NCI-H2171 treated with DMSO at 0.1 percent for 48 hours (cell line): ENCODE data around the gene CCT7.
"Not testable (repeated sequence)": the region's sequence is repeated elsewhere in the genome, so short reads cannot be mapped to it uniquely, and the experiment has no call there.

ENCODE experiments used
- DNase-seq: peaks from one replicate; lab custom pipeline; 2025; lab: John Stamatoyannopoulos, UW

The CCT7 gene

DNA sequence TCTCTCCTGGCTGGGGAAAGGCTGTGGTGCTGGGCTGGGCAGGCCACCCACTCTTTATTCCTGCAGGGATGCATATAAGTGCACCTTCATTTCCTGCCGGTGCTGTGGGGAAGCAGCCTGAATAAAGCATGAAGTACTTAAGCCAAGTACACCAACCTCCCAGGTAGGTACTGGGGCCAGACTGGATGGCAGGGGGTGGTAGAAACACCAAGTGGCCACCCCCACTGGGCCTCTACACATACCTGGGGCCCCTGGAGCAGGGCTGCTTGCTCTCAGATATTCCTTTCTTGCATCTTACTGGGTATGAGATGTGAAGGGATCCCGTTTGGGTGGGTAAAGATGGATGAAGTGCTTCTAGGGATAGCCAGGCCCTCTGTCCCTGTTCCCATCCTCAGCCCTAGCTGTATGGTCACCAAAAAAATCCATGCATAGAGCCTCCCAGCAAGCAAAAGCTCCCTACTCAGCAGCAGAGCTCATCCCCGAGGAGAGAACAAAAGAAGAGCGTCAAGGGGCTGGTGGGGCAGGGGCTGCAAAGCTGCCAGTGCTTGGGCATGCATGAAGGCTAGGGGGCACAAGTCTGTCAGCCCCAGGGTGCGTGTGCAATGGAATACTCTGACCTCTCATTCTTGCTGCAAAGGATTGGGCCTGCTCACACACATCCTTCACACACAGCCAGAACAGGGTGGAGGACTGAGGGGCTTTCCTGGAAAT, 22.0 kb downstream of the CCT7 start:
- DNase-seq, result no peak

DNA sequence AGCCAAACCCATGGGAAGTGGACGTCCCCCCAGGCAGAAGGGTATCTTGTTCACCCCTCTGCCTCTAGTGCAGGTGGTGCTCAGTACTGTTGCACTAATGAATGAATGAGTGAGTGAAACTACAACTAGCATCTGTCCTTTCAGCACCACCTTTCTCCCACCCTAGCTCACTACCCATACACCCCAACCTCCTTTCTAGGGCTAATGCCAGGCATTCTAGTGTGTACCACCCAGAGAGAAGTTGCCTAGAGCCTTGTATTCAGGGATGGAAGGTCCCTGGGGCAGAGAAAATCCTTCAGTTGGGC, 22.5 kb downstream of the CCT7 start:
- DNase-seq, result no peak

DNA sequence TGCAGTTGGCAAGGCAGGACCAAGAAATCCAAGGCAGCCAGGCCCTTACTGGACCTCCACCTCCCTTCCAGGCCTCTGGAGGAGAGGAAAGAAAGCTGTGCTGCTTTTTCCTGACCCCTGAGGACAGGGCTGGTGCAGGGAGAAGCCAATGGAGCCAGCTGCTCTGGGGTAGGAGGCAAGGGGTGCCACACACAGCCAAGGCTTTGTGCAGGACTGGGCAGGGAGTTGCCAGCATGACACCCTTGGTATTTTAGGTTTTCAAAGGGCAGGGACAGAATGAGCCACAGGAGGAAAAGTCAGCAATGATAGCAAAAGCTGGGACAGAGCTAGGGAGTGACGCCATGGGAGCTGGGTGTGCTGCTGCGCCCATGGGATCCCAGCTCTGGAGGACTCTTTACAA, 22.9 kb downstream of the CCT7 start:
- DNase-seq, result no peak

DNA sequence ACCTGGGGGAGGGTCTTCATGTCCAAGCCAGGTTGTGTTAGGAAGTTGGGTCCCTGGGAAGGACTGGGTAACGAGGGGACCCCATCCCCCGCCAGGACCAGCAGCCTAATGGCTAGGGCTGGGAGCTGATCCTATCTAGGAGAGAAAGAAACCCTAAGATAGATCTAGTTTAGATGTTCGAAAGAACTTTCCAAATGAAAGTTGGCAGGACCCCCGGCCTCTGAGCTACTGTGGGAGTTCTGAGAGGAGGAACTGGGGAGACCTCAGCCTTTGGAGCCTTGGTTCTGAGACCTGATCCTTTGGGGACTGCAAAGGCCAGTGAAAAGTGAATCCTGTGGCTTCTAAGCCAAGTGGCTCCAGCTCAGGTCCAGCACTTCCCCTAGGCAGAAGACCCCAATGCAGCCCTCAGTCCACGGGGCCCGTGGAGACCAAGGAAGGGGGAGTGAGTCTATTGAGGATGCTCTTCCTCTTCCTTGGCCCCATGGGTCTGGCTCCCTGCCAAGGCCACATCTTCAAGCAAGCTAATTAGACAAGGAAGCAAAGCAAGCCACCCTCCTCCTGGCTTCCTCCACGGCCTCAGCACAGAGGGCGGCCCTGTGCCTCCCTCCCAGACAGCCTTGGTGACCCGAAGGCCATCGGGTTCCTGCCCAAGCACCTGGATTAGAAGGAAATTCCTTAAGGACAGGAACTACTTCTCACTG, 23.5 kb downstream of the CCT7 start:
- no peak for DNase-seq

DNA sequence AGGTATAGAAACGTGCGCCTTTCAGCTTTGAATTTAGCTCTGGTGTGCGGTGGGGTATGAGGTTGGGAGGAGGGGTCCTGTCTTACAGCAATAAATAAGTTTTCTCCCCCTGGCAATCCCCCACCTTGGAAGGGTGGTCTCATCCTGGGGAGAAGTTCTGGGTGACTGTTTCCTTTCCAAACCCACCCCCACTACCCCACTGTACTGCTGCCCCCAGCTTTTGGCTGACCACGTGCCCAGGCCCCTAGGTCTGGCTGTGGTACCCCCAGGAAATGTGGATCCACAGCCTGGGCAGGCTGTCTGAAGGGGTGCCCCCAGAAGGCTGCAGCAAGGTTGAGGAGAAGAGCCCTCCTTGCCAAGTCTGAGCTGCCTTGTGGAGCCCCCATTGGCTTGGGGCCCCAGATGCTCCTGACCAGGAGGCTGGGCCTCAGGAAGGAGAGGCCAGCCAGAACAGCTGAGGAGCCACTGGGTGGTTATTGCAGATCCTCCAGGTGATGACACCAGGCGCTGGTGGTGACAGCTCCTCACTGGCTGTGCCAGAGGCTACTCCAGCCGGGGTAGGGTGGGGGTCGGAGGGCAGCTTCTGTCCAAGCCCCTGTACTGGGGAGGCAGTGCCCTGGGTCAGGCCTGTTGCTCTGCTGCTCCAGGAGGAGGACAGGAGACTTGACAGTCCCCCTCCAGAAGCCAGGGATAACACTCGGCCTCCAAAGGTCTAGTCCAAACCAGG, 24.2 kb downstream of the CCT7 start:
- DNase-seq, result no peak

DNA sequence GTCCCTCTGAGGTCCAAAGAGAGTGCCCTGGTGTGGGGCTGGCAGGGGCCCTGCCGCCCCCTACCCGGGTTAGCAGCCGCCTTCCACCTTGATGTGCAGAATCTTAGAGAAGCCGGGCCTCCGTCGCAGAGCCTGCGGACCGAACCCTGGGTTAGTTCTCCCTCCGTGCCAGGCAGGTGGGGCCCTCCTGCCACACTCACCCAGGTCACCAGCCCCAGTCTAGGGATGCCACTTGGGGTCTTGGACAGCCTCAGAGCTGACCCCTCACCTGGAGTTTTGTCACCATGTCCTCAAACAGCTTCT, 24.8 kb downstream of the CCT7 start:
- no peak for DNase-seq

DNA sequence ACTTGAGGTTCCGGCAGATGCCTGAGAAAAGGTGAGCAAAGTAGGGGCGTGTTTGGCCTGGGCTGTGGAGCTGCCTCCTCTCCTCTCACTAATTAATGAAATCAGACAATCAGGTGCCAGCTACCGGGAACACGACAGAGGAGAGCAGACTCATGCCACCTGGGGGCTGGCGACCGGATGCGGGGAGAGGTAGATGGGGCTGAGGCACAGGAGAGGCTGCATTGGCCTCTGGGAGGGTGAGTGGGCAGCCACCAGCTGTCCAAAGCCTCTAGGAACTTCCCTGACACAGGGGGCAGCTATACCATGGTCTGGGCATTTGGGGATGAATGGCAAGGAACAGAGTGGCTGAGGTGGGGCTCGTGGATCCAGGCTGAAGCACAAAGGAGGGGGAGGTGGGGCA, 25.2 kb downstream of the CCT7 start:
- DNase-seq, result no peak

DNA sequence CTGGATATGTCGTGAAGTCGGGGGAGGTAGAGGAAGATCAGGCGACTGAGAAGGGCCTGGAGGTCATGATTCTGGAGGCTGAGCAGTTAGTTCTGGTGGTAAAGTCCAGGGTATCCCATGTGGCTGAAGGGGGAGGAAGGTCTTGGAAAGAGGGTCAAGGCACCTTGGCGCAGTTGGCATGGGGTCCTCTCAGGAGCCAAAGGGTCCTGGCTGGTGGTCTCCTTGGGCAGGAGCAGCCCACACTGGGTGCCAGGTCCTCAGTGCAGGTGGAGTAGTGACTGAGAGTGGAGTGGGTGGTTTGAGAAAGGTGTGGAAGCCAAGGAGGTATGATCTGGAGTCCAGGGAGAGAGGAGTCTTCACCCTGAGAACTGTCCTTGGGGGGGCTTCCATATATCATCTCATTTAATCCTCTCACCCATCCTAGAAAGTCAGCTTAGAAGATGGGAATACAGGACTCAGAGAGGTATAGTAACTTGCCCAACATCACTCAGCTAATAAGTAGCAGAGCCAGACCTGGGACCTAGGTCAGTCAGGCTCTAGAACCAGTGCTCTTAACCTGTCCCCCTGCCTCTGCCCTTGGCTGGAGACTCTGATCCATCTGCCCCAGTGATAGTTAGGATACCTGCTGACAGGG, 25.7 kb downstream of the CCT7 start:
- no peak for DNase-seq

DNA sequence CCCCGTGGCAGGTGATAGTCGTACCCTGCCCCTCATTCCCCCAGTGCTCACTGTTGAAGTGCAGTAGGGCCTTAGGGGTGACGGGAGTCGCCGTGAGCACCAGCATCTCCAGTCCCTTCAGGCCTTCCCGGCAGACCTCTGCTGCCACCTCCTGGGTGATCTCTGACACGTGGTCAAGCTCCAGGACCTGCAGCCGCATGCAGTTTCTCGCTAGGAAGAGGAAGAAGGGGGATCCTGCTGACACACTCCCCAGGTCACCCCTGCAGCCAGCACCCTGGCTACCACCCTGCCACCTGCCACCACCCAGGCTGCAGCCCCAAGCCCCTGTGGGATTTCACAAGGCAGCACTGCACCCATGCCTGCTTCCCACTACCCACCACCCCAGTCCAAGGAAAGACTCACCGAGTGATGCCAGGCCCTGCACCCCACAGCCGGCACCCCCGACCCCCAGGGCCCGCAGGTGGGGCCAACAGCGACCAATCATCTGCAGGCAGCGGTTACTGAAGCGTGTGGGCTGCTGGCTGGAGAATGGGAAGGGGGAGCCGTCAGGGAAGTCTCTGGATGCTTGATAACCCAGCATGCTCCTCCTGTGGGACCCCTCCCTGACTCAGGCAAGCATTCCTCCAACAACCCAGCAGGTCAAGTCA, 26.4 kb downstream of the CCT7 start:
- no peak for DNase-seq

DNA sequence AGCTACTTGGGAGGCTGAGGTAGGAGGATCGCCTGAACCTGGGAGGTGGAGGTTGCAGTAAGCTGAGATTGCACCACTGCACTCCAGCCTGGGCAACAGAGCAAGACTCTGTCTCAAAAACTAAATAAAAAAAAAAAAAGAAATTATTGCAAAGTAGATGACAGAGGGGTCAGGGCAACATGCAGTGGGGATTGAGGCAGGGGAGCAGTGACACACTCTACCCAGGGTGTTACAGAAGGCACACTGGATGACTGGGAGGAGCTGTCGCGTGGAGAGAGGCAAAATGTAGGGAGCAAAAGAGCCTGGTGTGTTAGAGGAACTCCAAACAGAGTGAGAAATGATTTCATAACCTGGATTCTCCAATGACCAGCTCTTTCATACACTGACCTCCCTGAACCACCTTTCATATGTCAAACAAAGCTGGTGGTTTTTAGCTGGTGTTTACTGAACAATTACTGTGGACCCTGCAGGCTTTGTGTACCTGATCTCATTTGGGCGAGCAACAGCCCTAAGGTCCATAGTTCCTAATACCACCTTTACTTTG, 28.1 kb downstream of the CCT7 start:
- DNase-seq, result no peak

DNA sequence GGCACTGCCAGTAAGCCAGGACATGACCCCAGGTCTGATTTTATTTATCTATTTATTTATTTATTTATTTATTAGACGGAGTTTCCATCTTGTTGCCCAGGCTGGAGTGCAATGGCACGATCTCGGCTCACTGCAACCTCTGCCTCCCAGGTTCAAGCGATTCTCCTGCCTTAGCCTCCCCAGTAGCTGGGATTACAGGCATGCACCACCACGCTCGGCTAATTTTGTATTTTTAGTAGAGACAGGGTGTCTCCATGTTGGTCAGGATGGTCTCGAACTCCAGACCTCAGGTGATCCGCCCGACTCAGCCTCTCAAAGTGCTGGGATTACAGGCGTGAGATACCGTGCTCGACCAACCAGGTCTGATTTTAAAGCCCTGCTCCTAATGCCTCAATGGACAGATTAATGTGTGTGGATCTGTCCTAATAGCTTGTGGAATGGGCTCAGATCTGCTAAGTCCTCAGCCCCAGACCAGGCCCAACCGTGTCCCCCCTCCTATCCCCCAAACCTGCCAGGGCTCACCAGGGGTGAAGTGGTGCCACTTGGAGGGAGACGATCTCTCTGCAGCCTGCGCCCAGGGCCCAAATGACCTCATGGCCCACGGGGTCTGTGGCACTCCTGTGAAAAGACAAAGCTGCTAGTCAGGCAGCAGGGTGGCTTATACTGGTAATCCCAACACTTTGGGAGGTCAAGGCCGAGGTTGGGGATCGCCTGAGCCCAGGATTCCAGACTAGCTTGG, 28.8 kb downstream of the CCT7 start:
- not testable (repeated sequence) for DNase-seq

DNA sequence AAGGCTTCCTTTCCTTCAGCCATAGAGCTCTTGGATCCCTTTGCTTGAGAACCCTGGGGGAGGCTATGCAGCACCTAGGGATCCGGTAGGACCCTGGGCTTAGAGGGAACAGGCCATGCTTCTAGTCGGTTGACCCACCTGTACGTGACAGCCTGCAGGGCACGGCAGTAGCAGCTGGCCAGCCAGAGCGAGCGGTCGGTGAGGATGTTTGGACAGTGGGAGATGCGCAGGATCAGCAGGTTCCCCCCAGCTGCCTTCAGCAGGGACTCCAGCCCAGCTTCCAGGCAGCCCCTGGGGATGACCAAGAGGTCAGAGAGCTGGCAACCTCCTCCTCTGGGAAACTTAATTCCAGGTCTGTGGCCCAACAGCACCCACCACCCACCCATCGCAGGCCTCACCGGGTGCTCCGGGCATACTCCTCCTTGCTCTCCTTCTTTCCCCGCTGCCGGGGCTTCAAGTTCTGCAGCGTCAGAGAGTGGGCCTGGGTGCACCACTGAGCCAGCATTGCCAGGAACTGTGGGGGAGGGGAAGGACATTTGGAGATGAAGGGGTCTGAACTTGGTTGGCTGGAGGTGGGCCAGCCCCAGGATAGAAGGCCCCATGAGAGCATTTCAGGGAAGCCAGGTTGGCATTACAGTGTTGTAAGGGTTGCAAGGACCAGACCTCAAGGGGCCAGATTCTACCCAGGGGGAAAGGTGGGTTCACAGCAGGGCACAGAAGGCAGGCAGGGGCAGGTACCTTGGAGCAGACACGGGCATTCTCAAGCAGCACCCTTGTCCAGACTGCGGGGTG, 29.6 kb downstream of the CCT7 start:
- DNase-seq, result no peak

DNA sequence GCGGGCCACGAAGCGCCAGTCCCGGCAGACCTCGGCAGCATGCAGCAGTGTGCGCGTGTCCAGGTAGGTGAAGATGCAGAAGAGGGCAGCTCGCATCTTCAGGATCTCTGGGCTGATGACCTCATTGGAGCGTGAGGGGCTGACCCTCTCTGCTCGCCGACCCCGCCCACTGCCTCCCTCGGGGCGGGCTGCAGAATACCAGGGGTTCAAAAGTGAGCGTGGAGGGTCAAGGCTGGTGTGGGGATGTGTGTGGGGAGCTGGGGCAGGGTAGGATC, 30.2 kb downstream of the CCT7 start:
- no peak for DNase-seq

DNA sequence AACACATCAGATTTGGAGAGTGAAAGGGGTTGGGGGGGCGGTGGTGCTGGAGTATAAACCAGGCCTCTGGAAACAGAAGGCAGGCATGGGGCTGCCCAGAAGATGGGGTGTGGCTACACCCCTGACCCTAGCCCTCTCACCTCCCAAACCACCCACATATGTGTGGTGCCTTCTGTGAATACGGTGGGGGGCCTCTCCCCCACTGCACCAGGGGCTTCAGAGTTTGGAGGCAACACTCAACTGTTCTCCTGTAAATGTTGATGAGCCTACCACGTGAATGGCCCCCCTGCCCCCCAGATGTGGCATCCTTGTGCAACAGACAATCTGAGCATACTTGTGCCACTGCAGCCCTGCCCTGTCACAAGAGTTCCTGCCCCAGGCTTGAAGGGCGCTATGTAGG, 30.7 kb downstream of the CCT7 start:
- DNase-seq, result no peak

DNA sequence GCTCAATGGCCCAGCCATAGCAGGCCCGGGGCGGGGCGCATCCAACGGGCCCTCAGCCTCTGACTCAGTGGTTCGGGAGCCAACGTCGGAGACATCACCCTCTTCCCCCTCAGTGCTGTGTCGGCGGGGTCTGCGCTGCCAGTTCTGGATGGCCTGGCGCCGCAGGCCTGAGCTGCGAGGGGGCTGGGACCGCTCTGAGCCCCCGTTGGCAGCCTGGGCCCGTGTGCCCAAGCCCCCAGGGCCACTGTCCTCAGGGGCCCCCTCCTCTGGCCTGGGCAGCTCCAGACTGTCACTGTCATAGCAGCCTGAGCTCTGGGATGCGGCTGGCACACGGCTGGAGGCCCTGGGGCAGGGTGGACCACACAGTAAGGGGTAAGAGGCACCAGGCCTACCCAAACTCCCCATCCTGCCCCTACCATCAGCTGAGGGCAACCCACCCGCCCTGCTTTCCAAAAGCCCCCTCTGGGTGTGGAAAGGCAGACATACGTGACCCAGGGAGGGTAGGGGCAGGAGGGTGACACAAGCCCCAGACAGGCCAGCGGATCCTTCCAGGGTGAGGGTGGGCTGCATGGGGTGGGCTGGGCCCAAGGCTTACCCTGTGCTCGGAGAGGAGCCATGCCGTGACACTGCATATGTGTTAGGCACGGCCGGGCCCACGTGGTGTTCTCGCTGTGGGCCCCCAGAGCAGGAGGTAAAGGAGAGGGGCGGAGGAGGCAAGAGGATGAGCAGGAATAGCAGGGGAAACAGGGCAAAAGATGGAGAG, 31.4 kb downstream of the CCT7 start:
- no peak for DNase-seq

DNA sequence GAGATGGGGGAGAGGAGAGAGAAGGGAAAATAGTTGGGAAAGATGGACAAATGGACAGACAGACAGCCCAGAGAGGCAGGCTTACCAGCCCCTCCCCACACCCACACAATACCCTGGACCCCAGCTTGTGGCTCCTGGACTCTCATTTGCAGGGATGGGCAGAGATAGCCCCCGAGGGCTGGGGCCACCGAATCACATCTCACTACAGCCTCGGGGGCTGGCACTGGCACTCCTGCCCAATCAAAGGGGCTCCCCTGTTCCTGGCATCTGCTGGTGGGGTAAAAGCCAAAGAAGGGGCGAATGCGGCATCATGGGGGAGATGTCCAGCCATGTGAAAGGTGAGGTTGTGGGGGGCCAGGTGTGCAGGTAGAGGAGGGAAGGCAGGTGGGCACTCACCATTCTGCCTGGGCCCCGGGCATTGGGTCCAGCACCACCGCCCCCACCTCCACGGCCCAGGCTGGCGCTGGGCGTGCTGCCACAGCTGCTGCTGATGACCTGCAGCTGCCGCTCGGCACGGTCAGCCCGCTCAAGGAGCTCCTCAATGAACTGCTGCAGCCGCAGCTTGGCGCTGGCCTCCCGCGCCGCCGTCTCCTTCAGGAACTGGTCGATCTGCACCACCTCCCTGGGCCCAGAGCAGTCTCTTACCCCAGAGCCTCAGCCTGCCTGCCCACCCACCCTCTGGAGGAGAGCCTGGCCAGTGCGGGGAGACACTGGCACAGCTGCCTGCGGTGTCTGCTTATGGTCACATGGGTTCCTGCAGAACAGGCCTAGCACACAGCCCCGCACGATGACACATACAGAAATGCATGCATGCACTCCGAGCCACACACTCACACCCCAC, 32.2 kb downstream of the CCT7 start:
- no peak for DNase-seq

DNA sequence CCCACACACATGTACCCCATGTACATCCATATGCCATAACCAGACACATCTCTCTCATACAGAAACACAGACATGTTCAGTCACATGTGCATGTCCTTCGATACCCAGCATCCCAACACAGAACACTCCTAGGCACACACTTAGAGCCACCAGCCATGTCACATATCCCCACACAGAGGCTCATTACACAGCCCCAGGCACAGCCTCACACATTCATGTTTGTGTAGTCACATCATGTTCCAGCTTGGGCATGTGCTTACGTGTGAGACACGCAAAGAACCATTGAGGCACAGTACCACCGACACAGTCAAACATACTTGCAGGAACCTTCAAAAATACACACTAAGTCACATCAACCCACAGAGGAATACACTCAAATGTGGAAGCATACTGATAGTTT, 32.9 kb downstream of the CCT7 start:
- no peak for DNase-seq

DNA sequence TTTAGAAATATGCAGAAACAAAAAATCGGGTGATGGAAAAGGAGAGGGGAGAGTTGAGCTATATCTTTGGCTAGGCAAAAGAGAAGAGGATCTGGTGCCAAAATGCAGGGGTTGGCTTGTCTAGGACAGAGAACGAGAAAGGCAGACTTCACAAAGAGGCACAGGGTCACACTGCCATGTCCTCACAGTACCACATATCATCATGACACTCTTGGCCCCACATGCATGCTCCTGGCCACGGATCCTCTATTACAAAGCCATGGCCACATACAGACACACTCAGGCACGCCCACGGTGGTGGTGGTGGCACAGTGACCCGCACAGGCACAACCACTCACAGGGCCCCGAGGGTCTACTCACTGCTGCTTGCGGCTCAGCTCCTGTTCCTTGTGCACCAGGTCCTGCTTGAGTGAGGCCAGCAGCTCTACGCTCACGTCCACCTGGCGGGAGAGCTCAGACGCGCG, 34.3 kb downstream of the CCT7 start:
- peak; percentile 53 for DNase-seq
